VCaP (cell line): ENCODE results near the gene GPAM.

ENCODE experiments used
- H3K27ac ChIP-seq: fragments of 450-650 bp; 2 replicates; pipeline ENCODE4 v1.5.1; 2017
- TF ChIP-seq, protein P1 (sequence below): fragments of 450-650 bp; conservative IDR thresholded peaks from 2 replicates; pipeline ENCODE4 v1.5.1; 2017; ENCODE audit warnings: mild to moderate bottlenecking, moderate library complexity

Gene GPAM

DNA sequence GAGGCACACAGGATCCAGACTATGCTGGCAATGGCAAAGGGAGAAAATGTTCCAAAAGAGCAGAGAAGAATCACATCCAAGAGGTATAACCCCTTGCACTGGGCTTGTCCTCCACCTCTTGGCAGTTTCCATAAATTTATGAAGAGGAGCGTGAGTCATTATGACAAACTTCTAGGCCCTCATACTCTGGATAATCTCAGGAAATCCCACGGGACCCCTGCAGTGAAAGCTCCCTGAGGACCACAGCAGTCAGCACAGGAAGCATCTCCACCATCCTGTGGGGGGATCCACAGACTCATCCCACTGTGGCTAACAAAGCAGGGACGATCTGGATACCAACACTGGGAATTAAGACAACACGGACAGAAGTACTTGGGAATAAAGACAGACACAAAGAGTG lies 30.3 kb upstream of the GPAM start:
- no peak overlapping the region for H3K27ac ChIP-seq
- TF ChIP-seq, protein P1, sequence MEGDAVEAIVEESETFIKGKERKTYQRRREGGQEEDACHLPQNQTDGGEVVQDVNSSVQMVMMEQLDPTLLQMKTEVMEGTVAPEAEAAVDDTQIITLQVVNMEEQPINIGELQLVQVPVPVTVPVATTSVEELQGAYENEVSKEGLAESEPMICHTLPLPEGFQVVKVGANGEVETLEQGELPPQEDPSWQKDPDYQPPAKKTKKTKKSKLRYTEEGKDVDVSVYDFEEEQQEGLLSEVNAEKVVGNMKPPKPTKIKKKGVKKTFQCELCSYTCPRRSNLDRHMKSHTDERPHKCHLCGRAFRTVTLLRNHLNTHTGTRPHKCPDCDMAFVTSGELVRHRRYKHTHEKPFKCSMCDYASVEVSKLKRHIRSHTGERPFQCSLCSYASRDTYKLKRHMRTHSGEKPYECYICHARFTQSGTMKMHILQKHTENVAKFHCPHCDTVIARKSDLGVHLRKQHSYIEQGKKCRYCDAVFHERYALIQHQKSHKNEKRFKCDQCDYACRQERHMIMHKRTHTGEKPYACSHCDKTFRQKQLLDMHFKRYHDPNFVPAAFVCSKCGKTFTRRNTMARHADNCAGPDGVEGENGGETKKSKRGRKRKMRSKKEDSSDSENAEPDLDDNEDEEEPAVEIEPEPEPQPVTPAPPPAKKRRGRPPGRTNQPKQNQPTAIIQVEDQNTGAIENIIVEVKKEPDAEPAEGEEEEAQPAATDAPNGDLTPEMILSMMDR = no peak

DNA sequence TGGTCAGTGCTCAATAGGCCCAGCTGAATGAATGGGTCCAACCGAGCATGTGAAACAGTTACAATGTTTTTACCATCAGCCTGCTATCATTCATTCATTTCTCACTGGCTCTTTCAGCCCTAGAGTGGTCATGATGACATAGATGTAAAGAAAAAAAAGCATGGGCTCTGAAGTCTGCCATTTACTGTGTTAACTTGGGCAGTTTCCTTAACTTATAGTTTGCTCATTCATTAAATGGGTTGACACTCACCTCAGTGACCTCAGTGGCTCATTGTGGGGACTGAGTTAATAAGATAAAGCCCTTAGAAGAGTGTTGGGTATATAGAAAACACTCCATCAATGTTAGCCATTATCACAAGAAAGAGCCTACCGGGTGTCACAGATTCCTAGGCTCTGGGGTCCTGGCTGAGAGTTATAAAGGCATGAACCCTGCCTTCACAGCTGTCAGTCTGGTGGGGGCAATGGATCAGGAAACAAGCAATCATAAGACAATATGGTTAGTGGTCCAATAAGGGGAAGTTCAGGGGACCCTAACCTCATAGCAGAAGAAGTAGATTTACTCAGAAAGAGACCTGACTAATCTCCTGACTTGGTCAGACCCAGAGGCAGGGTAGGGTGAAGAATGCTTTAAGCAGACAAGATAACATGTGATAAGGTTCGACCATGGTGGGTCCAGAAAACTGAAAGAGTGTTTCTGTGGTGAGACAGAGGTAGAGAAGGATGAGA lies 29.7 kb upstream of the GPAM start:
- TF ChIP-seq, protein P1 = no peak
- no peak overlapping the region for H3K27ac ChIP-seq

DNA sequence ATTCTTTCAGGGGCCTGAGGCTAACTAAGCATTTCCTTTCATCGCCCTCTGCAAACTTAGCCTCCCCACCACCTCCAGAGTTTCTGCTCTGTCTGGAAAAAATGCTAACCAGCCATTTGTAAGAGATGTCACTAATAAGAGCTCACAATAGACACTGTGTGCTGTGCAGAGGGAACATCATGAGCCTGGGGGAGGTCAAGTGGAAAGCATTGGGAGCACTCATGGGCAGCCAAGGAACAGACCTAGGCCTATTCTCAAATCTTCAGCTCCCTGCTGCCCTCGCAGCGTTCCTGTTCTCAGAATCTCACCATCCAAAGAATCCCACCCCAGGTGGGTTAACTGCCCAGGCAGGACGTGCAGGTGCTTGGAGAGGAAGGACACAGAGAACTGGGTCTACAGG lies 27.1 kb upstream of the GPAM start:
- H3K27ac ChIP-seq = no peak overlapping the region
- TF ChIP-seq, protein P1 = no peak

DNA sequence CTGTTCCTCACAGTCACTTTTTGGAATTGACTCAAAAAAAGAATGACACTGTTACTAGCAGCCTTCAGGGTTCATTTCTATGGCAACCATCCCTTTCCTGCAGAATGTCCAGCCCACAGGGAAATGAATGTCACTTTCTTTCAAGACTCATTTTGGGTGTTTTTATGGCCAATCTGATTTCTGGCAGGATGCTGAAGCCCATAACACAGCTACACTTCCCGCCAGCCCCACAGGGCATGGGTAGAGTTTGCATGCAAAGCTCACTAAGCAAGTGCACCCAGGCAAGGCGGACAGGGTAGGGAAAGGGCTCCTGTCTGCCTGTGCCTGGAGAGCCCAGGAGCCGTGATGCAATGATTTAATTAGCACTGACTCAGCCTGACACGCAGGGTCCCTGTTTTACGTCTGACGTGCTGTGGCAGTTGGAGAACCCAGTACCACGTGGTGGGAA lies 26.1 kb upstream of the GPAM start:
- H3K27ac ChIP-seq = no peak overlapping the region
- TF ChIP-seq, protein P1 = no peak

DNA sequence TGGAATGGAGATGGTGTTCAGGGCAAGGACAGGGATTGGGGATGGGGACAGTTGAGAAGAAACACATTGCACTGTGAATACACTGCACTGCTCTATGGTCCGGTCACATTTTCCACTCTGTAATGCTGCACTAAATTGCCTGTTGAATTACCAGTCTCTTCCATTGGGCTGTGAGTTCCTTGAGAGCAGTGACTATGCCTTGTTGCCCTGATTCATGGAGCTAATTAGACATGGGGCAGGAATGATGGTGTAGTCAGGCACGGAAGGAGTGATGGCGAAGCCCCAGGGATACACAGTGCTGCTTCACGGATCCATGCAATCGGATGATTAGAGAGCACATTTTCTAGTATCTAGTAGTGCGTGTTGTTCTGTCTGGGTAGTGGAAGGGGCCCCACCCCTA lies 25.4 kb upstream of the GPAM start:
- H3K27ac ChIP-seq = no peak overlapping the region
- TF ChIP-seq, protein P1 = no peak

DNA sequence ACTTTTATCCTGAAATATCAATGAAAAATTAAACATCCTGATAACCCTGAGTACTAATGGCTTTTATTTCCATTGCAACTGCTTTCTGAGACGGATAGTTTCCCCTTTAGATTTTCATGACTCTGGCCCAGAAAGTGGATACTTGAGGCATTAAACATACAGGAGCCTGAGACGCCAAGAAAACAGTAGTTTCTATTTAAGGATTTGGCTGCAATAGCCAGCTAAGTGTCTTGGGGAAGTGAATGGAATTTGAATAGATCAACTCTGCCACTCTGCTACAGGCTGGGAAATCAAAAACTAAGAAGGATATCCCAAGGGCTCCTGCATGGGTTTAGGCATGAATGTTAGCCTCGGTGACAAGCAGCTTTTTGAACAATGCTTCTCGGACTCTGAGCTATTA lies 24.7 kb upstream of the GPAM start:
- no peak overlapping the region for H3K27ac ChIP-seq
- TF ChIP-seq, protein P1 = no peak

DNA sequence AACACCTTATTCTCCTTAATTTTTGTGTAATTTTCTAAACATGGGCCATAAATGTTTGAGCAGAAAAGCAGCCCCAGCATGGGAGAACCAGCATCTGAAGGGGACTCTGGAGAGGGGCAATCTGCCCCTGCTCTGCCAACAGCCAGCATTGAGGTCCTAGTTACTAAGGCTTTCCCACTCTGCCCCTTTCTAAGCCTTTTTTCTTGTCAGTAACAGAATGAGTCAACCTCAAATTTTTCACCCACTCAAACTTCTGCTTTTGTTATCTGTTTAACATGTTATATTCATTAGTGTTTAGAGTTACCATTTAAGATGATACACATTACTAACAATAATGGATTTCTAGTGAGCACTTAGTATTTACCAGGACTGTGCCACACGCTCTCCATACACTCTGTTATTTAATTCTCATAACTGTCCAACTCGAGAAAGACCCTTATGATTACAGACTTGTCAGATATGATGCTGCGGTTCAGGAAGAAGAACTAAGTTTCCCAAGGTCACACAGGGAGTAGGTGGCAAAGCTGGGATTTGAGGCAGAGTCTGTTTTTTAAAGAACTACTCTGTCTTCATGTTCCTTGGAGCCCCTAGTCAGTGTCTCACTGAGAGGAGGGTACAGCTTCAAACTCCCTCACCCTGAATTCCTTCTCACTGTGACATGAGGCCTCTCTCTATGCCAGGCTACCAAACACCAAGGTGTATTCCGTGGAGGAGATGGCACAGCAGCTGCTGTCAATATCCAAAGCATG lies 19.9 kb upstream of the GPAM start:
- H3K27ac ChIP-seq = no peak overlapping the region
- TF ChIP-seq, protein P1 = no peak
